Activated CD8-positive, alpha-beta memory T cell treated with anti-CD3 and anti-CD28 coated beads for 4 hours (primary cell): ENCODE results near the gene IL9R.
"Not testable (repeated sequence)": the region's sequence is repeated elsewhere in the genome, so short reads cannot be mapped to it uniquely, and the experiment has no call there.

Experiments used
- DNase-seq, 2 donors: peaks; one replicate each; pipeline ENCODE4 v3.0.0-alpha.2; 2020; ENCODE audit warnings: low read depth in 2 of 2

IL9R gene

DNA sequence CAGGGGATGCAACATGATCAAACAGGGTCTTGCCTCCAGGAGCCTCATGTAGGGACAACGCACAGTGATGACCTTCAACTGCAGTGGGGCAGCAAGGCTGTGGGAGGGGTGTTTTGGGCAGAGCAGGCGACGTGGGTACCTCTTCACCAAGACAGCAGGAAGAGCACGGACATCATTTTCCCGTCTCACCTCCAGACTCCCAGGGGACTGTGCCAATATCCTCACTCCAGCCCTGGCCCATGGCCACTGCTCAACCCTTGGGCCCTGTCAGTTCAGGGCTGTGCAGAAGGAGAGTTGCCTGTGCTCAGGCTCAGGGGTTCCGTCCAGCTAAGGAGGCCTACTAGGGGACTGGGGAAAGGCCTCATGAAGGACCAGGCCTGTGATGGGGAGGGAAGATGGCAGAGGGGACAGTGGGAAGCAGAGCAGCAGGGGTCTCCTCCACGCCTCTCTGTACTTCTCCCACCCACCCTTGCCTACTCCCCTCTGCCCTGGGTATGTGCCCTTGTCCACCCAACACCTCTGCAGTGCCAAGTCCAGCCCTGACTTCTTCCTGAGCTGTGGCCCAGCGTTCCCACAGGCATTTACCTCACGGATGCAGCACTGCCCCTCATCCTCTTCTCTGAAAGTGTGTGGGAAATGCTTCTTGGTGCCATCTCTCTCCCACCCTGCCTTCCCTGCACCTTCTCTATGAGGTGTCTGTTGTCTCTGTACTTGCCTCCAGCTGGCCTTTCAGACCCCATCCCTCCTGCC is 1.4 kb downstream of the IL9R start:
- no peak for DNase-seq

GRCh38 chrX:155999751-156000150 is 2.3 kb downstream of the IL9R start:
- not testable (repeated sequence) for DNase-seq

- DNase-seq, result no peak
These were observed 2.9 kb downstream of the IL9R start for GRCh38 chrX:156000361-156000926.

DNA sequence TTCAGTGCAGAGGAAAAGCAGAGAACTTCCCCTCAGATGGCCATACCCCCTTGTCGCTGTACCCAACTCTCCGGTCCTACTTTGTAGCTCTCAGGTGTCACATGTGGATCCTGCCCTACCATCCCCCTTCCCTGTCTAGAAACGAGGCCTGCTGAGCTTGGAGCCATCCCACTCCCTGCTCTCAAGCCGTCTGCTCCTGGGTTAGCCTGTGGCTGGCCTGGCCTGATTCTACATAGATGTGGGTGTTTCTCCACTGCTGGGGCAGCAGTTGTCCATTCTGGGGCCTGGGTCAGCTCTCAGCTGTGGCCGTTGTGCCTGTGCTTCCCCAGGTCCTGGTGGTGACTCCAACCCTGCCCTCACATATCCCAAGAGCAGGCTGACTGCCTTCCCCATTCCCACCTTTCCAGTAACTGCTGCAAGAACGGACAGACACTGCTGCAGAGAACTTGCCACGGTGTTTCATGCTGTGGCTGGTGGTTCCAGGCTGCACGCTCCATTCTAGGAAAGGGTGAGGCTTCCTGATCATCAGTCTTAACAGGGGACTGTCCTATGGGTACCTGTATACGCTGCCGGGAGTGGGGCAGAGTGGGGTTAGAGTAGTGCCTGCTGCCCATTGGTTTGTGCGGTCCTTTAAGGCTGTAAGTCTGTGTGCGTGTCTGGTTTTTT is 3.6 kb downstream of the IL9R start:
- no peak for DNase-seq

DNA sequence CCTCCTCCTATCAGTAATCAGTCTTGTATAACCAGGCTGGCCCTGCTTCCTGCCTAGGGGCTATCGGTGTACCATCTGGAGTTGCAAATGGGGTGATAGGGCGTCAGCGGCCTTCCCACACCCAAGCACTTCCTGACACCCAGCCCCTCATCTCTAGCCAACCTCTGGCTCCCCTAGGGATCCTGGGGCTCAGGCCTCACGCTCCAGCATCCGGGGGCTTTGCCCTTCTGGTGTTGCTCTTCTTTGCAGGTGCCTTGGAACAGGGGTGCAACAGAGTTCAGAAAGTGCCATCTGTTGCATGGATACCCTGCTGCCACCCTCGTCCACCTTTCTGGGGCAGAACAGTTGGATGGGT is 4.1 kb downstream of the IL9R start:
- no peak for DNase-seq

DNA sequence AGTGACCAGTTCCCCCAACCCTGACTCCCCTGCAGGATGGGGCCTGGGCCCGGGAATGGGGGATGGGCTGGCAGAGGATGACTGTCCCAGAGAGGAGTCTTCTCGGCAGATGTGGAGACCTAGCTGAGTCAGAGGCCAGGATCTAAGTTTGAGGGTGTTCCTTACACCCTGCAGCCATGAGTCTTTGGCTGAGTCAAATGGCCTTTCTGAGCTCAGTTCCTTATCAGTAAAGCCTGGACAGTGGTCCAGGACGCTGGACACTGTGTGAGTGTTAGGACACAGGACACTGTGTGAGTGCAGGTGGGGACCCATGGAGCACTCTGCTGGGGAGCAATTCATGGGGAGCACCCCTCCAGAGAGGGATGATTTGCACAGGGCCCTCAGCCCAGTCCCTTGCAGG is 5.0 kb downstream of the IL9R start:
- no peak for DNase-seq

DNA sequence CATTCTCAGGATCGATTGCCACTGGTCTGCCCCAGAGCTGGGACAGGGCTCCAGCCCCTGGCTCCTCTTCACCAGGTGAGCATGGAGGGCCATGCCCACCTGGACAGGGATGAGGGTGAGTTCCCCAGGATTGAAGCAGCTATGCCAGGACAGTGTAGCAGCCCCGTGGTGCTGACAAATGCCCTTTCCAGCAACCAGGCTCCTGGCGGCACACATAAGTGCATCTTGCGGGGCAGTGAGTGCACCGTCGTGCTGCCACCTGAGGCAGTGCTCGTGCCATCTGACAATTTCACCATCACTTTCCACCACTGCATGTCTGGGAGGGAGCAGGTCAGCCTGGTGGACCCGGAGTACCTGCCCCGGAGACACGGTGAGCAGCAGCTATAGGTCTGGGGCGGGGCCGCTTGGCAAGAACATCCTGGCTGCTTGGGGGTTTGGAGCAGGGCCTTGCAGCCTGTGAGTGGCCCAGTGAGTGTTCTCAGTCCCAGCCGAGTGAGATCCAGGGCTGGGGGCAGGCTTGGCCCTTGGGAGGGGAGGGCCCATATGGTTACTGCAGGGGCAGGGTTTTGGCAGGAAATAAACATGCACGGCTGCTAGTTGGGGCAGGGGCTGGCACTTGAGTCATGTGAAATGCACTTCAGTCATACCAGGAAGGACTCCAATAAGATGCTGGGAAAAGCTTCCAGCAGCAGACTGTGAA is 6.1 kb downstream of the IL9R start:
- DNase-seq, result no peak

- DNase-seq, result no peak
These were observed 6.8 kb downstream of the IL9R start for GRCh38 chrX:156004256-156004655.

DNA sequence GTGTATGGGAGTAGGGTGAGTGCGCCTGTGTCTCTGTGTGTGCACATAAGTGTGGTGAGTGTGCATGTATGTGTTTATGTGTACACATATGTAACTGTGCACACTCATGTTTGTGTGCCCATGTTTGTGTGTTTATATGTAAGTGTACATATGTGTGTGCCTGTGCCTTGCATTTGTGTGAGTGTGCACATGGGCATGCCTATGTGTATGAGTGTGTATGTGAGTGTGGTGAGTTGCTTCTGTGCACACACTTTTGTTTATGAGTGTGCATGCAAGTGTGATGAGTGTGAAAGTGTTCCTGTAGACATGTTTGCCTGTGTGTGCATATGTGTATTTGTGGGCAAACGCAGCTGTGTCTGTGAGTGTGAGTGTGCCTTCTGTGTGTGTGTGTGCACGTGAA is 7.2 kb downstream of the IL9R start:
- no peak for DNase-seq

GRCh38 chrX:156005144-156005543 is 7.6 kb downstream of the IL9R start:
- DNase-seq, result no peak

DNA sequence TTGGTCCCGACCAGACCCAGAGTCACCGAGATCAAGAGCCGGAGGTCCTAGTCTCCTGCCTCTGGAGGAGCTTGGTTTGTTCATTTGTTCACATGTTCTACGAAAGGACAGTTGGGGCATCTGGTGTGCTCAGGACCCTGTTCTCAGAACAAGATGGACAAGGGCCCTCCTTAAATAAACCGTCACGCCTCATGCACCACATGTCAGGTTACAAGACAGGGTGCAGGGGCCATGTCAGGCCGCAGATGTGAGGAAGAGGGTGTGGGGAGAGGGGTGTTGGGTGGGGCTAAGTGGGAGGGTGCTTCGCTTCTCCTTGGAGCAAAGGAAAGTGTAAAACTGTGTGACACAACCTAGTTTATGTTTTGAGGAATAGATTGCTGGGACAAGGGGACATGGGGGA is 9.0 kb downstream of the IL9R start:
- not testable (repeated sequence) for DNase-seq

- DNase-seq, result not testable (repeated sequence)
These were observed 10.9 kb downstream of the IL9R start for GRCh38 chrX:156008379-156008778.

DNA sequence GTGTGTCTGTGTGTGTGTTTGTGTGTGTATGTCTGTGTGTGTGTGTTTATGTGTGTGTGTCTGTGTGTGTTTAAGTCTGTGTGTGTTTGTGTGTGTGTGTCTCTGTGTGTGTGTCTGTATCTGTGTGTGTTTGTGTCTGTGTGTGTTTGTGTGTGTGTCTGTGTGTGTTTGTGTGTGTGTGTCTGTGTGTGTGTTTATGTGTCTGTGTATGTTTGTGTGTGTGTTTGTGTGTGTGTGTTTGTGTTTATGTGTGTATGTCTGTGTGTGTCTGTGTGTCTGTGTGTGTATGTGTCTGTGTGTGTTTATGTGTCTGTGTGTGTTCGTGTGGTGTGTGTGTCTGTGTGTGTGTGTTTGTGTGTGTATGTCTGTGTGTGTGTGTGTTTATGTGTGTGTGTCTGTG is 11.4 kb downstream of the IL9R start:
- no peak for DNase-seq

GRCh38 chrX:156009691-156010090 is 12.2 kb downstream of the IL9R start:
- not testable (repeated sequence) for DNase-seq

- DNase-seq, result not testable (repeated sequence)
These were observed 15.9 kb downstream of the IL9R start for GRCh38 chrX:156013286-156013953.

DNA sequence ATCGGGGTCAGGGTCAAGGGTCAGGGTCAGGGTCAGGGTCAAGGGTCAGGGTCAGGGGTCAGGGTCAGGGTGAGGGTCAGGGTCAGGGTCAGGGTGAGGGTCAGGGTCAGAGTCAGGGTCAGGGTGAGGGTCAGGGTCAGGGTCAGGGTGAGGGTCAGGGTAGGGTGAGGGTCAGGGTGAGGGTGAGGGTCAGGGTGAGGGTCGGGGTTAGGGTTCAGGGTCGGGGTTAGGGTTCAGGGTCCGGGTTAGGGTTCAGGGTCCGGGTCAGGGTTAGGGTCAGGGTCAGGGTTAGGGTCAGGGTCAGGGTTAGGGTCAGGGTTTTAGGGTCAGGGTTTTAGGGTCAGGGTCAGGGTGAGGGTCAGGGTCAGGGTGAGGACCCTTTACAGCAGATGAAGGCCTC is 22.4 kb downstream of the IL9R start:
- DNase-seq, result not testable (repeated sequence)

DNA sequence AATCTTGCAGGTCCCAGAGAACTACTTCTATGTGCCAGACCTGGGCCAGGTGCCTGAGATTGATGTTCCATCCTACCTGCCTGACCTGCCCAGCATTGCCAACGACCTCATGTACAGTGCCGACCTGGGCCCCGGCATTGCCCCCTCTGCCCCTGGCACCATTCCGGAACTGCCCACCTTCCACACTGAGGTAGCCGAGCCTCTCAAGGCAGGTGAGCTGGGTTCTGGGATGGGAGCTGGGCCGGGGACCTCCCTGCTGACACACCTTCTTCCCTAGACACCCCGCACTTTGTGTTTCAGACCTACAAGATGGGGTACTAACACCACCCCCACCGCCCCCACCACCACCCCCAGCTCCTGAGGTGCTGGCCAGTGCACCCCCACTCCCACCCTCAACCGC is 25.5 kb downstream of the IL9R start:
- DNase-seq, result not testable (repeated sequence)

DNA sequence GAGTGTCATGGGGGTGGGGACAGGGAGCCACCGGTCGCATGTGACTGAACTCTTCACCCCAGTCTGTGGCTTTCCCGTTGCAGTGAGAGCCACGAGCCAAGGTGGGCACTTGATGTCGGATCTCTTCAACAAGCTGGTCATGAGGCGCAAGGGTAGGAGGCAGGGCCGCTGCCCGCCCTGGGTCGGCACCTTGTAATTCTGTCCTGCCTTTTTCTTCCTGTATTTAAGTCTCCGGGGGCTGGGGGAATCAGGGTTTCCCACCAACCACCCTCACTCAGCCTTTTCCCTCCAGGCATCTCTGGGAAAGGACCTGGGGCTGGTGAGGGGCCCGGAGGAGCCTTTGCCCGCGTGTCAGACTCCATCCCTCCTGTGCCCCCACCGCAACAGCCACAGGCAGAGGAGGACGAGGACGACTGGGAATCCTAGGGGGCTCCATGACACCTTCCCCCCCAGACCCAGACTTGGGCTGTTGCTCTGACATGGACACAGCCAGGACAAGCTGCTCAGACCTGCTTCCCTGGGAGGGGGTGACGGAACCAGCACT is 27.5 kb downstream of the IL9R start:
- DNase-seq, result not testable (repeated sequence)

- DNase-seq, result not testable (repeated sequence)
These were observed 31.2 kb downstream of the IL9R start for GRCh38 chrX:156028653-156029237.

DNA sequence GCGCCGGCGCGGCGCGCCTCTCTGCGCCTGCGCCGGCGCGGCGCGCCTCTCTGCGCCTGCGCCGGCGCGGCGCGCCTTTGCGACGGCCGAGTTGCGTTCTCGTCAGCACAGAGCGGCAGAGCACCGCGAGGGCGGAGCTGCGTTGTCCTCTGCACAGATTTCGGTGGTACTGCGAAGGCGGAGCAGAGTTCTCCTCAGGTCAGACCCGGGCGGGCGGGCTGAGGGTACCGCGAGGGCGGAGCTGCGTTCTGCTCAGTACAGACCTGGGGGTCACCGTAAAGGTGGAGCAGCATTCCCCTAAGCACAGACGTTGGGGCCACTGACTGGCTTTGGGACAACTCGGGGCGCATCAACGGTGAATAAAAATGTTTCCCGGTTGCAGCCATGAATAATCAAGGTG is 31.8 kb downstream of the IL9R start:
- not testable (repeated sequence) for DNase-seq

DNA sequence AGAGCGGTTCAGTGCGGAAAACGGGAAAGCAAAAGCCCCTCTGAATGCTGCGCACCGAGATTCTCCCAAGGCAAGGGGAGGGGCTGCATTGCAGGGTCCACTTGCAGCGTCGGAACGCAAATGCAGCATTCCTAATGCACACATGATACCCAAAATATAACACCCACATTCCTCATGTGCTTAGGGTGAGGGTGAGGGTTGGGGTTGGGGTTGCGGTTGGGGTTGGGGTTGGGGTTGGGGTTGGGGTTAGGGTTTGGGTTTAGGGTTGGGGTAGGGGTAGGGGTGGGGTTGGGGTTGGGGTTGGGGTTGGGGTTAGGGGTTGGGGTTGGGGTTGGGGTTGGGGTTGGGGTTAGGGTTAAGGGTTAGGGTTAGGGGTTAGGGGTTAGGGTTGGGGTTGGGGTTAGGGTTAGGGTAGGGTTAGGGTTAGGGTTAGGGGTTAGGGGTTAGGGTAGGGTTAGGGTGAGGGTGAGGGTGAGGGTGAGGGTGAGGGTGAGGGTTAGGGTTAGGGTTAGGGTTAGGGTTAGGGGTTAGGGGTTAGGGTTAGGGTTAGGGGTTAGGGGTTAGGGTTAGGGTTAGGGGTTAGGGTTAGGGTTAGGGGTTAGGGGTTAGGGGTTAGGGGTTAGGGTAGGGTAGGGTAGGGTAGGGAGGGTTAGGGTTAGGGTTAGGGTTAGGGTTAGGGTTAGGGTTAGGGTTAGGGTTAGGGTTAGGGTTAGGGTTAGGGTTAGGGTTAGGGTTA is 32.4 kb downstream of the IL9R start:
- not testable (repeated sequence) for DNase-seq
